GM12878 (cell line): ENCODE measurements around the gene RCE1. TPM values are rescaled to one million over a fixed set of nuclear protein-coding genes. Genes with fewer than 3 reads are reported as not detected.

Experiments
- ATAC-seq: fragments of 200-7000 bp; cut with Tn5 transposase; 3 replicates; pipeline ENCODE4 v1.9.1; 2020; ENCODE audit warnings: mild to moderate bottlenecking, moderate library complexity
- BruUV-seq: library from RNA; stranded (reverse); fragments of 400-500 nt; replicated peaks from 2 replicates; lab custom pipeline; 2021; lab: Mats Ljungman, UMichigan
- CTCF ChIA-PET: fragments of 300-600 bp; sonication (Branson Sonifier 250); formaldehyde crosslinking; extraction: SDS; loops from one replicate; lab custom pipeline; 2021; ENCODE audit warnings: inconsistent platforms; lab: Yijun Ruan, JAX
- POLR2A ChIA-PET: fragments of 350-600 bp; formaldehyde crosslinking; extraction: SDS; loops from one replicate; lab custom pipeline; 2021; ENCODE audit warnings: inconsistent platforms; lab: Charles Lee
- RAD21 ChIA-PET: fragments of 300-600 bp; sonication (Branson Sonifier 250); formaldehyde crosslinking; loops from one replicate; lab custom pipeline; 2023; ENCODE audit warnings: antibody characterized with exemption; ENCODE audit not compliant: unreplicated experiment; lab: Charles Lee
- SMC1A ChIA-PET: fragments of 300-600 bp; sonication (Branson Sonifier 250); formaldehyde crosslinking; loops from one replicate; lab custom pipeline; 2023; ENCODE audit not compliant: unreplicated experiment, uncharacterized antibody; lab: Charles Lee
- DNase-seq: peaks from one replicate; pipeline ENCODE4 v3.0.0-alpha.2; 2011; ENCODE audit warnings: low read depth, low spot score
- FAIRE-seq: peaks from 3 replicates; lab custom pipeline; 2011; peaks lifted over from hg19 to GRCh38; lab: Jason Lieb, UNC
- H2AFZ ChIP-seq: 2 replicates; pipeline ENCODE4 v1.6.0; 2011; ENCODE audit warnings: low read depth, low read length, control low read depth; ENCODE audit not compliant: control insufficient read depth
- H3K27ac ChIP-seq: 2 replicates; pipeline ENCODE4 v1.5.1; 2011; ENCODE audit warnings: control low read depth; ENCODE audit not compliant: control insufficient read depth, insufficient read depth
- H3K27me3 ChIP-seq, 2 experiments: replicated peaks in 1 of 2; 2 replicates each; pipeline versions ENCODE4 v1.6.0 to v1.6.1; 2011; ENCODE audit warnings: low read length in 1 of 2; ENCODE audit not compliant: control insufficient read depth in 2 of 2, insufficient read depth in 2 of 2
- H3K36me3 ChIP-seq, 2 experiments: 2 replicates each; pipeline ENCODE4 v1.5.1; 2011; ENCODE audit warnings: low read length in 1 of 2; ENCODE audit not compliant: control insufficient read depth in 2 of 2, insufficient read depth in 2 of 2
- H3K4me1 ChIP-seq: 2 replicates; pipeline ENCODE4 v1.6.1; 2011; ENCODE audit warnings: mild to moderate bottlenecking, low read length, moderate library complexity, mixed read lengths; ENCODE audit not compliant: control insufficient read depth, insufficient read depth
- H3K4me2 ChIP-seq: 2 replicates; pipeline ENCODE4 v1.6.0; 2011; ENCODE audit warnings: control low read depth; ENCODE audit not compliant: control insufficient read depth, insufficient read depth
- H3K4me3 ChIP-seq: fragments of 200-600 bp; sonication (generic); 2 replicates; pipeline ENCODE4 v1.5.1; 2016
- H3K79me2 ChIP-seq: 2 replicates; pipeline ENCODE4 v1.6.0; 2011; ENCODE audit warnings: low read length; ENCODE audit not compliant: control insufficient read depth, insufficient read depth
- H3K9ac ChIP-seq: 2 replicates; pipeline ENCODE4 v1.8.0; 2011; ENCODE audit warnings: low read length, control low read depth, mixed read lengths; ENCODE audit not compliant: control insufficient read depth, insufficient read depth
- H3K9me3 ChIP-seq: replicated peaks from 3 replicates; pipeline ENCODE4 v1.5.1; 2011; ENCODE audit warnings: mild to moderate bottlenecking, low read length; ENCODE audit not compliant: control insufficient read depth, insufficient read depth
- H4K20me1 ChIP-seq: 2 replicates; pipeline ENCODE4 v1.6.0; 2011; ENCODE audit not compliant: control insufficient read depth, insufficient read depth
- BACH1 ChIP-seq: fragments of 450-650 bp; IDR thresholded peaks from 2 replicates; pipeline ENCODE4 v1.6.1; 2017; ENCODE audit warnings: mild to moderate bottlenecking, borderline replicate concordance
- CTCF ChIP-seq, 3 experiments: IDR thresholded peaks in 2 of 3; conservative IDR thresholded peaks in 1 of 3; 2 replicates each; pipeline ENCODE4 v1.5.1; 2011; ENCODE audit warnings: low read depth in 3 of 3, low read length in 3 of 3, mild to moderate bottlenecking in 3 of 3, control low read depth in 2 of 3, moderate library complexity in 2 of 3, inconsistent platforms in 1 of 3, mixed read lengths in 1 of 3; ENCODE audit not compliant: control insufficient read depth in 2 of 3, insufficient read depth in 1 of 3; ENCODE audit errors: extremely low read depth in 1 of 3
- EGR1 ChIP-seq, 2 experiments: IDR thresholded peaks; 1 replicate in 1 of 2; 2 replicates in 1 of 2; pipeline ENCODE4 v1.6.1; 2011 to 2012; ENCODE audit warnings: low read depth in 2 of 2, low read length in 2 of 2, borderline replicate concordance in 1 of 2, mild to moderate bottlenecking in 1 of 2, moderate library complexity in 1 of 2
- IKZF2 ChIP-seq, 2 experiments: fragments of 450-650 bp; IDR thresholded peaks; 2 replicates each; pipeline ENCODE4 v1.6.1; 2017; ENCODE audit warnings: mild to moderate bottlenecking in 2 of 2, moderate library complexity in 2 of 2
- IRF4 ChIP-seq: IDR thresholded peaks from 2 replicates; pipeline ENCODE4 v1.6.1; 2011; ENCODE audit warnings: low read depth, low read length
- KDM1A ChIP-seq: fragments of 200-600 bp; sonication (generic); IDR thresholded peaks from 2 replicates; pipeline ENCODE4 v1.6.1; 2016; ENCODE audit warnings: borderline replicate concordance
- RAD21 ChIP-seq: IDR thresholded peaks from 2 replicates; pipeline ENCODE4 v1.6.1; 2011; ENCODE audit warnings: mild to moderate bottlenecking, low read depth, low read length, moderate library complexity; ENCODE audit not compliant: insufficient read depth
- RB1 ChIP-seq: fragments of 450-650 bp; formaldehyde crosslinking; IDR thresholded peaks from 2 replicates; pipeline ENCODE4 v1.6.1; 2017; ENCODE audit warnings: mild to moderate bottlenecking, borderline replicate concordance
- SMAD5 ChIP-seq: IDR thresholded peaks from 2 replicates; pipeline ENCODE4 v1.6.1; 2016; ENCODE audit warnings: antibody characterized with exemption, low read depth
- SREBF2 ChIP-seq: IDR thresholded peaks from 2 replicates; pipeline ENCODE4 v1.6.1; 2012; ENCODE audit warnings: mild to moderate bottlenecking, low read length
- STAT1 ChIP-seq: fragments of 450-650 bp; conservative IDR thresholded peaks from 2 replicates; pipeline ENCODE4 v1.6.1; 2014; ENCODE audit warnings: antibody characterized with exemption, mild to moderate bottlenecking
- SUPT20H ChIP-seq: IDR thresholded peaks from 2 replicates; pipeline ENCODE4 v1.6.1; 2011; ENCODE audit warnings: low read depth, mild to moderate bottlenecking, low read length, moderate library complexity, borderline replicate concordance; ENCODE audit not compliant: control insufficient read depth
- ZNF384 ChIP-seq: IDR thresholded peaks from 2 replicates; pipeline ENCODE4 v1.6.1; 2012; ENCODE audit warnings: low read depth, mild to moderate bottlenecking, low read length, improper control_type of control experiment, borderline replicate concordance
- WGBS: methylation state at CpG from one replicate; pipeline ENCODE4 v1.1.6; 2016; ENCODE audit warnings: low lambda C conversion rate; ENCODE audit not compliant: insufficient replicate concordance, insufficient coverage; ENCODE audit errors: missing lambda C conversion rate; 5-methylcytosine and 5-hydroxymethylcytosine counted together
- in situ Hi-C: fragments of 300-500 bp; cut with MboI; formaldehyde crosslinking; loops from 9 replicates; pipeline ENCODE4 v1.14.3; 2018; ENCODE audit warnings: mixed read lengths
- intact Hi-C: fragments of 100-400 bp; cut with micrococcal nuclease; formaldehyde crosslinking; loops from one replicate; pipeline ENCODE4 v1.14.2; 2022; ENCODE audit not compliant: unreplicated experiment
- polyA plus RNA-seq, 11 experiments: library from polyadenylated mRNA; depleted of rRNA in 4 of 11; unstranded in 6 of 11; stranded (reverse) in 5 of 11; fragments of >200 nt; fragmentation: Nextera tagmentation in 4 of 11; fragmentation: Illumina TruSeq in 1 of 11; extraction: Ambion mirVana in 4 of 11; extraction: Trizol in 1 of 11; gene quantifications; 1 replicate in 1 of 11; 2 replicates in 10 of 11; pipeline versions ENCODE4 v1.2.1 to v1.2.3, GENCODE V29; 2011 to 2016; ENCODE audit warnings: inconsistent platforms in 2 of 11, missing spikeins in 2 of 11, low read depth in 1 of 11
- total RNA-seq, 4 experiments: library from RNA; depleted of rRNA in 3 of 4; stranded (reverse); fragments of >200 nt in 3 of 4; fragmentation: Illumina TruSeq in 1 of 4; extraction: Trizol in 1 of 4; gene quantifications; 2 replicates each; pipeline versions ENCODE4 v1.2.1 to v1.2.3, GENCODE V29; 2013 to 2021
- TF ChIP-seq, protein P1 (sequence below): fragments of 450-650 bp; IDR thresholded peaks from 2 replicates; pipeline ENCODE4 v1.6.1; 2017; ENCODE audit warnings: mild to moderate bottlenecking, low read depth, inconsistent platforms; ENCODE audit not compliant: poor library complexity, severe bottlenecking

RCE1 gene
- total and polyA plus RNA-seq, 10 of the 15 experiments (the other 5 are each of a cell fraction or from before 2014, with no cell fraction given), result 0.79 to 32.9 (median 16.4) TPM

DNA sequence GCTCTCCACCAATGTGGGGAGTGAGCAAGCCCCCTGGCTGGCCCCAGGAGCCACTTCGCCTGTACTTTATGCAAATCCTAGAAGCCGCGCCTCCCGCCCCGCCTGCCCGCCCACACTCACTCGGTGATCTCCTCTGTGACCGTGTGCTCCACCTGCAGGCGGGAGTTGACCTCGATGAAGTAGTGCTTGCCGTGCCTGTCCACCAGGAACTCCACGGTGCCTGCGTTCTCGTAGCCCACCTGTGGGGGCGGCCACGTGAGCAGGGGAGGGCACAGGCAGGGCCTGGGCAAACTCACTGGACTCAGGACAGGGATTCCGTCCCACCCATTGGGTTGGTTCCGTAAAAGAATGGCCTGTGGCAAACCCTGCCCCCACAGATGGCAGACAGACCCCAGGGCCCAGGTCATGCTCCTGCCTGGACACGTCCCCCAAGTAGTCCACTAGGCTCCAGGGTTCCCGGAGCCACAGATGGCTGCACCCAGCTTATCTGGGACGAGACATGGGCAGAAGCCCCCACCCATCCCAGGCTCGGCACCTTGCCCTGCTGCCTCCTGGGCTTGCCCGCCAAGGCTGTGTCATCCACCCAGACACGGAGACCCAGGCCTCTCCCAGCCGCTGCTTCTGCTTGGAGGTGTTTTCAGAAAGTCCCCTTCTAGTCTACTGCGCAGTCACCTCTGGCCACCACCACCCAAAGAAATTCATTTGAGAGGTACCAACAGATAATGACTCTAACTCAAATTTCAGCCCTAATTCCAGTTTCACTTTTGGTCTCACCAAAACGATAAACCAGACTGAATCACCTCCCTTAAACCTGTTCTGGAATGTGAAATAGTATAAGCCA, 25.7 kb downstream of the RCE1 start (continued):
- TF ChIP-seq CTCF (IDR thresholded peaks at IDR 0.05 in 2 of 3, conservative IDR thresholded peaks at IDR 0.05 in 1 of 3; ENCODE audit: control insufficient read depth in 2 of 3, extremely low read depth in 1 of 3, insufficient read depth in 1 of 3, low read depth in 3 of 3, low read length in 3 of 3) (peak; percentile 68 to 77 (median 73)), IRF4 (0 out of 2 replicates have a peak, but pooled peaks have one; percentile 22), STAT1 (no peak), EGR1 (IDR thresholded peaks at IDR 0.05; ENCODE audit: borderline replicate concordance in 1 of 2, low read depth in 2 of 2, low read length in 2 of 2) (peak in 1 of 2 experiments; percentile 85; a peak in 2 of 3 replicates), RAD21 (peak; percentile 46), RB1 (0 out of 2 replicates have a peak, but pooled peaks have one; percentile 59)

DNA sequence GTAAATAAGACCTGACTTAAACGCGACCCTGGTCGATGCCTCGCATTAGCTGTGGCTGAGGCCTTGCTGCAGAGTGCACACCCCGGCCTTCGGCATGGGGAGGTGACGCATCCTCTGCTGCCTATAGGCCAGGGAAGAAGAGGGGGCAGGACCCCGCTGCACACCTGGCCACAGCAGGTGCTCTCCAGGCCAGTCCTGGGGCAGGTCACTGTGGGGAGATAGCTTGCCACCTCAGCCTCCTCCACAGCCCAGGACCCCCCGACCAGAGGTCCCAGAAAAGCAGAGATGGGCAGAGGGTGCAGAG, 26.3 kb downstream of the RCE1 start:
- Histone ChIP-seq H3K4me1 (peaks cover 11% of the 10 kb centered on the region), H3K9ac (no peak overlapping the region), H3K9me3 (no peaks in the 10 kb centered on the region), H3K36me3 (no peaks in the 10 kb centered on the region), H3K4me2 (no peak overlapping the region), H3K79me2 (no peaks in the 10 kb centered on the region), H3K27me3 (no peaks in the 10 kb centered on the region), H3K4me3 (no peak overlapping the region), H4K20me1 (no peaks in the 10 kb centered on the region), H3K27ac (no peak overlapping the region), H2AFZ (no peak overlapping the region)
- FAIRE-seq, result no peak
- WGBS, result 73% methylated on average over 9 of the region's 9 CpGs
- ATAC-seq, result no peak
- TF ChIP-seq IKZF2 (IDR thresholded peaks at IDR 0.05) (no peak), ZNF384 (no peak), SUPT20H (no peak), SMAD5 (no peak), KDM1A (no peak), BACH1 (no peak), SREBF2 (no peak)
- TF ChIP-seq, protein P1, sequence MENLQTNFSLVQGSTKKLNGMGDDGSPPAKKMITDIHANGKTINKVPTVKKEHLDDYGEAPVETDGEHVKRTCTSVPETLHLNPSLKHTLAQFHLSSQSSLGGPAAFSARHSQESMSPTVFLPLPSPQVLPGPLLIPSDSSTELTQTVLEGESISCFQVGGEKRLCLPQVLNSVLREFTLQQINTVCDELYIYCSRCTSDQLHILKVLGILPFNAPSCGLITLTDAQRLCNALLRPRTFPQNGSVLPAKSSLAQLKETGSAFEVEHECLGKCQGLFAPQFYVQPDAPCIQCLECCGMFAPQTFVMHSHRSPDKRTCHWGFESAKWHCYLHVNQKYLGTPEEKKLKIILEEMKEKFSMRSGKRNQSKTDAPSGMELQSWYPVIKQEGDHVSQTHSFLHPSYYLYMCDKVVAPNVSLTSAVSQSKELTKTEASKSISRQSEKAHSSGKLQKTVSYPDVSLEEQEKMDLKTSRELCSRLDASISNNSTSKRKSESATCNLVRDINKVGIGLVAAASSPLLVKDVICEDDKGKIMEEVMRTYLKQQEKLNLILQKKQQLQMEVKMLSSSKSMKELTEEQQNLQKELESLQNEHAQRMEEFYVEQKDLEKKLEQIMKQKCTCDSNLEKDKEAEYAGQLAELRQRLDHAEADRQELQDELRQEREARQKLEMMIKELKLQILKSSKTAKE, result no peak
- BruUV-seq, result no TSS peak
- ChIA-PET CTCF (interaction anchor here (1.2 kb wide), 1 partner anchor 26 kb away, joined by 3 read pairs; the partner anchor contains the start of gene RCE1), RAD21 (no interaction called here), SMC1A (interaction anchor here (0.9 kb wide), 1 partner anchor 35 kb away, joined by 3 read pairs; no protein-coding TSS in a partner anchor), POLR2A (no interaction called here)
- no peak for DNase-seq
- intact Hi-C loops, result no loop called here
- in situ Hi-C loops, result no loop called here
